Testis (tissue), 2 donors: ENCODE data around the gene RPL11.

Experiments
- POLR2A ChIP-seq: fragments of 450-650 bp; IDR thresholded peaks from one replicate; pipeline ENCODE4 v1.6.1; 2017; ENCODE audit warnings: antibody characterized with exemption, mild to moderate bottlenecking, moderate library complexity
- TF ChIP-seq, protein P1 (sequence below), 3 experiments: fragments of 450-650 bp in 2 of 3; fragments of 200-600 bp in 1 of 3; sonication (generic) in 1 of 3; IDR thresholded peaks; one replicate each; pipeline ENCODE4 v1.5.1; 2016 to 2019; ENCODE audit warnings: antibody characterized with exemption in 3 of 3, mild to moderate bottlenecking in 2 of 3, moderate library complexity in 1 of 3

- TF ChIP-seq, protein P1, sequence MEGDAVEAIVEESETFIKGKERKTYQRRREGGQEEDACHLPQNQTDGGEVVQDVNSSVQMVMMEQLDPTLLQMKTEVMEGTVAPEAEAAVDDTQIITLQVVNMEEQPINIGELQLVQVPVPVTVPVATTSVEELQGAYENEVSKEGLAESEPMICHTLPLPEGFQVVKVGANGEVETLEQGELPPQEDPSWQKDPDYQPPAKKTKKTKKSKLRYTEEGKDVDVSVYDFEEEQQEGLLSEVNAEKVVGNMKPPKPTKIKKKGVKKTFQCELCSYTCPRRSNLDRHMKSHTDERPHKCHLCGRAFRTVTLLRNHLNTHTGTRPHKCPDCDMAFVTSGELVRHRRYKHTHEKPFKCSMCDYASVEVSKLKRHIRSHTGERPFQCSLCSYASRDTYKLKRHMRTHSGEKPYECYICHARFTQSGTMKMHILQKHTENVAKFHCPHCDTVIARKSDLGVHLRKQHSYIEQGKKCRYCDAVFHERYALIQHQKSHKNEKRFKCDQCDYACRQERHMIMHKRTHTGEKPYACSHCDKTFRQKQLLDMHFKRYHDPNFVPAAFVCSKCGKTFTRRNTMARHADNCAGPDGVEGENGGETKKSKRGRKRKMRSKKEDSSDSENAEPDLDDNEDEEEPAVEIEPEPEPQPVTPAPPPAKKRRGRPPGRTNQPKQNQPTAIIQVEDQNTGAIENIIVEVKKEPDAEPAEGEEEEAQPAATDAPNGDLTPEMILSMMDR (IDR thresholded peaks at IDR 0.05): no peak
- TF ChIP-seq POLR2A: no peak
These were observed 35.8 kb downstream of the RPL11 start for GRCh38 chr1:23727362-23727811.
